ENCODE measurements around the gene TFEC. TPM values are rescaled to one million over a fixed set of nuclear protein-coding genes. Genes with fewer than 3 reads are reported as not detected.

The TFEC gene
- total and polyA plus RNA-seq, 2 of the 4 experiments (the other 2 are of a cell fraction), result under 0.01 to 0.02 TPM

- CTCF ChIA-PET, result no interaction called here
- H4K20me1 ChIP-seq (ENCODE audit: insufficient read depth, low read length), result no peaks in the 10 kb centered on the region
- H3K79me1 ChIP-seq (ENCODE audit: low read depth in 1 of 2, low read length in 2 of 2), result no peaks in the 10 kb centered on the region
- no peak overlapping the region for H2AFZ ChIP-seq (replicated peaks; ENCODE audit: low read length, poor library complexity)
- in situ Hi-C loops (cut with MboI; ENCODE audit: low sequenced_read_pairs), result no loop called here
- no peaks in the 10 kb centered on the region for H3K9me1 ChIP-seq (ENCODE audit: insufficient read depth, low read length)
- H4K8ac ChIP-seq (ENCODE audit: low read depth in 2 of 2, low read length in 2 of 2), result no peak overlapping the region
- POLR2A ChIA-PET (ENCODE audit: unreplicated experiment), result no interaction called here
- H3K4me1 ChIP-seq (ENCODE audit: control insufficient read depth, insufficient read depth, low read length), result no peaks in the 10 kb centered on the region
- H4K5ac ChIP-seq (ENCODE audit: low read depth, low read length), result no peak overlapping the region
- H4K91ac ChIP-seq (ENCODE audit: insufficient read depth, low read depth, low read length), result no peak overlapping the region
- WGBS, 2 experiments (ENCODE audit: extremely low coverage in 2 of 2, insufficient read length in 1 of 2), result no CpG with 5 or more reads among the region's 3 CpGs
- no peak overlapping the region for H2BK15ac ChIP-seq (ENCODE audit: low read depth, low read length)
- H3K27ac ChIP-seq (ENCODE audit: insufficient read depth, low read length), result no peak overlapping the region
- no peak overlapping the region for H3K18ac ChIP-seq (ENCODE audit: low read depth, low read length)
- intact Hi-C loops (cut with micrococcal nuclease), result no loop called here
- no peak overlapping the region for H2AK9ac ChIP-seq (replicated peaks; ENCODE audit: low read depth, low read length, poor library complexity)
- H3K4ac ChIP-seq (ENCODE audit: low read depth, low read length), result no peak overlapping the region
- DNase-seq (no peak), ATAC-seq (ENCODE audit: low read depth) (no peak)
- dilution Hi-C loops (cut with HindIII; ENCODE audit: low sequenced_read_pairs, unreplicated experiment), result no loop called here
- H2BK20ac ChIP-seq (ENCODE audit: low read depth, low read length), result no peak overlapping the region
- no peak overlapping the region for H2BK120ac ChIP-seq (ENCODE audit: low read depth, low read length)
- no peak overlapping the region for H3K4me3 ChIP-seq (ENCODE audit: insufficient read depth, low read depth, low read length)
- H2AK5ac ChIP-seq (ENCODE audit: low read depth, low read length), result no peak overlapping the region
- no peaks in the 10 kb centered on the region for H3K36me3 ChIP-seq (ENCODE audit: control insufficient read depth, insufficient read depth, low read length)
- no TSS peak for BruUV-seq (replicated peaks)
- no peak overlapping the region for H2BK5ac ChIP-seq (ENCODE audit: low read depth, low read length, poor library complexity, severe bottlenecking)
- no peaks in the 10 kb centered on the region for H3K27me3 ChIP-seq (ENCODE audit: control insufficient read depth, insufficient read depth, low read length)
- H3K4me2 ChIP-seq (ENCODE audit: low read depth, low read length), result no peak overlapping the region
- H3K56ac ChIP-seq (ENCODE audit: extremely low read depth, insufficient read depth, low read length), result no peak overlapping the region
- no peak for TF ChIP-seq CHD1 (IDR thresholded peaks at IDR 0.05; ENCODE audit: low read depth, low read length)
- TF ChIP-seq USF2 (IDR thresholded peaks at IDR 0.05; ENCODE audit: low read depth, low read length), result no peak
- no peak for TF ChIP-seq CTCF (conservative IDR thresholded peaks at IDR 0.05; ENCODE audit: low read depth, low read length)
- TF ChIP-seq RAD21 (IDR thresholded peaks at IDR 0.05; ENCODE audit: low read length), result no peak
- no peak for TF ChIP-seq BHLHE40 (IDR thresholded peaks at IDR 0.05; ENCODE audit: low read depth, low read length)
- no peak for TF ChIP-seq SMC3 (IDR thresholded peaks at IDR 0.05; ENCODE audit: low read depth, low read length)
- TF ChIP-seq CEBPB (IDR thresholded peaks at IDR 0.05; ENCODE audit: low read depth, low read length), result no peak
- H3K9ac ChIP-seq (ENCODE audit: low read depth, low read length), result no peak overlapping the region
- no peaks in the 10 kb centered on the region for H3K9me3 ChIP-seq (ENCODE audit: control insufficient read depth, insufficient read depth, low read length)
- no peak overlapping the region for H3K14ac ChIP-seq (replicated peaks; ENCODE audit: low read depth, low read length)
- H3K23ac ChIP-seq (ENCODE audit: low read depth, low read length), result no peak overlapping the region
Measured at GRCh38 chr7:115973406-115973805, 57.2 kb downstream of the TFEC start.
